ENCODE data around the gene C10orf143.

- TF ChIP-seq, protein P1, sequence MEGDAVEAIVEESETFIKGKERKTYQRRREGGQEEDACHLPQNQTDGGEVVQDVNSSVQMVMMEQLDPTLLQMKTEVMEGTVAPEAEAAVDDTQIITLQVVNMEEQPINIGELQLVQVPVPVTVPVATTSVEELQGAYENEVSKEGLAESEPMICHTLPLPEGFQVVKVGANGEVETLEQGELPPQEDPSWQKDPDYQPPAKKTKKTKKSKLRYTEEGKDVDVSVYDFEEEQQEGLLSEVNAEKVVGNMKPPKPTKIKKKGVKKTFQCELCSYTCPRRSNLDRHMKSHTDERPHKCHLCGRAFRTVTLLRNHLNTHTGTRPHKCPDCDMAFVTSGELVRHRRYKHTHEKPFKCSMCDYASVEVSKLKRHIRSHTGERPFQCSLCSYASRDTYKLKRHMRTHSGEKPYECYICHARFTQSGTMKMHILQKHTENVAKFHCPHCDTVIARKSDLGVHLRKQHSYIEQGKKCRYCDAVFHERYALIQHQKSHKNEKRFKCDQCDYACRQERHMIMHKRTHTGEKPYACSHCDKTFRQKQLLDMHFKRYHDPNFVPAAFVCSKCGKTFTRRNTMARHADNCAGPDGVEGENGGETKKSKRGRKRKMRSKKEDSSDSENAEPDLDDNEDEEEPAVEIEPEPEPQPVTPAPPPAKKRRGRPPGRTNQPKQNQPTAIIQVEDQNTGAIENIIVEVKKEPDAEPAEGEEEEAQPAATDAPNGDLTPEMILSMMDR (IDR thresholded peaks at IDR 0.05) = no peak
- TF ChIP-seq POLR2A (IDR thresholded peaks at IDR 0.05) = no peak
These were observed 84.7 kb downstream of the C10orf143 start for GRCh38 chr10:130025811-130026485.
